Natural killer cell (primary cell): ENCODE data around the gene MCTP2. TPM values are rescaled to one million over a fixed set of nuclear protein-coding genes. Genes with fewer than 3 reads are reported as not detected.

Source experiments
- ATAC-seq, 3 donors: fragments of 150-1000 bp in 2 of 3; fragments of 200-7000 bp in 1 of 3; cut with Tn5 transposase; 1 replicate in 1 of 3; 2 replicates in 2 of 3; pipeline ENCODE4 v1.10.0; 2021; ENCODE audit warnings: mild to moderate bottlenecking in 2 of 3, moderate library complexity in 2 of 3
- DNase-seq, 2 donors: peaks; one replicate each; pipeline versions ENCODE4 v3.0.0 to v3.0.0-alpha.2; 2013 to 2021; ENCODE audit warnings: mixed read lengths in 1 of 2
- H3K27ac ChIP-seq: one replicate; pipeline ENCODE4 v1.5.1; 2013; ENCODE audit warnings: mild to moderate bottlenecking, low read length
- H3K27me3 ChIP-seq: one replicate; pipeline ENCODE4 v1.6.1; 2013; ENCODE audit warnings: low read length; ENCODE audit not compliant: control insufficient read depth, insufficient read depth
- H3K36me3 ChIP-seq: one replicate; pipeline ENCODE4 v1.6.1; 2013; ENCODE audit warnings: low read length; ENCODE audit not compliant: control insufficient read depth, insufficient read depth
- H3K4me1 ChIP-seq: one replicate; pipeline ENCODE4 v1.6.1; 2013; ENCODE audit warnings: low read length; ENCODE audit not compliant: control insufficient read depth, insufficient read depth
- H3K4me3 ChIP-seq: one replicate; pipeline ENCODE4 v1.5.1; 2013; ENCODE audit warnings: low read length
- H3K9me3 ChIP-seq: one replicate; pipeline ENCODE4 v1.6.1; 2013; ENCODE audit warnings: low read length; ENCODE audit not compliant: control insufficient read depth, insufficient read depth
- H3K27ac Mint-ChIP-seq, 2 donors: one replicate each; pipeline ENCODE4 v1.8.0; 2022; ENCODE audit warnings: mild to moderate bottlenecking in 2 of 2, mixed read lengths in 2 of 2, moderate library complexity in 1 of 2
- H3K27me3 Mint-ChIP-seq, 2 donors: one replicate each; pipeline ENCODE4 v1.8.0; 2022; ENCODE audit warnings: low read depth in 2 of 2, mixed read lengths in 2 of 2
- H3K36me3 Mint-ChIP-seq: one replicate; pipeline ENCODE4 v1.8.0; 2022; ENCODE audit warnings: mixed read lengths
- H3K4me1 Mint-ChIP-seq, 2 donors: one replicate each; pipeline ENCODE4 v1.8.0; 2022; ENCODE audit warnings: mixed read lengths in 2 of 2
- H3K4me3 Mint-ChIP-seq: one replicate; pipeline ENCODE4 v1.8.0; 2022; ENCODE audit warnings: mild to moderate bottlenecking, moderate library complexity, mixed read lengths
- H3K9me3 Mint-ChIP-seq, 2 donors: one replicate each; pipeline ENCODE4 v1.8.0; 2022; ENCODE audit warnings: mixed read lengths in 2 of 2
- WGBS: methylation state at CpG from one replicate; pipeline ENCODE4 v1.1.7; 2013; ENCODE audit warnings: missing lambda C conversion rate; ENCODE audit not compliant: insufficient coverage; 5-methylcytosine and 5-hydroxymethylcytosine counted together
- intact Hi-C: fragments of 100-400 bp; cut with micrococcal nuclease; formaldehyde crosslinking; loops from one replicate; pipeline ENCODE4 v1.14.2; 2022
- total RNA-seq, 4 donors: library from RNA; stranded (reverse); fragments of 120-200 nt in 1 of 4; gene quantifications; one replicate each; pipeline versions ENCODE4 v1.2.3 to v1.2.4, GENCODE V29; 2013 to 2022
- TF ChIP-seq, protein P1 (sequence below): fragments of 200-600 bp; IDR thresholded peaks from one replicate; pipeline ENCODE4 v1.8.0; 2022; ENCODE audit warnings: antibody characterized with exemption

The MCTP2 gene
- total RNA-seq, 3 donors from 2014 or later (not counting 1 experiment from before 2014, with no cell fraction given): 235 to 312 (median 261) TPM

DNA sequence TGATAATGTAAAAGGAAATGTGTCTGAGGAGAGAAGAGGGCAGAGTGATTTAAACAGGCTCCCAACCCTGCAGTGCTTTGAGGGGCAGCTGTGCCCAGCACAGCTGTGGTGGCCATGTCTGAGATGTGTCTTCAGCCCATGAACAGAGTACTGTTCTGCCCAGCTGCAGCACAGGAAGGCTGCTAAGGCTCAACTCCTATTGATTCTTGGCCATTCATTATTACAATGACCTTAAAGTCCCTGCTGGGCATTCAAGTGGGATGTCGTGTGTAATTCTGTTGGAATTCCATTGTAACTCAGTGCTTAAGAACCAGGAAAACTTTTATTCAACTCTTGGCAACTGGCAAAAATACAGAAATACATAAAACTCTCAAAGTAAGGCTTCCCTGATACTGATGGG lies 229.3 kb downstream of the MCTP2 start:
- H3K27me3 Mint-ChIP-seq: no peaks in the 10 kb centered on the region
- Histone ChIP-seq H3K36me3 (peaks cover 37% of the 10 kb centered on the region), H3K4me3 (no peak overlapping the region), H3K9me3 (no peaks in the 10 kb centered on the region), H3K27me3 (no peaks in the 10 kb centered on the region), H3K4me1 (no peaks in the 10 kb centered on the region), H3K27ac (no peak overlapping the region)
- ATAC-seq (no peak), DNase-seq (no peak)
- peaks cover 41 to 42% of the 10 kb centered on the region in 2 donors for H3K4me1 Mint-ChIP-seq
- TF ChIP-seq, protein P1, sequence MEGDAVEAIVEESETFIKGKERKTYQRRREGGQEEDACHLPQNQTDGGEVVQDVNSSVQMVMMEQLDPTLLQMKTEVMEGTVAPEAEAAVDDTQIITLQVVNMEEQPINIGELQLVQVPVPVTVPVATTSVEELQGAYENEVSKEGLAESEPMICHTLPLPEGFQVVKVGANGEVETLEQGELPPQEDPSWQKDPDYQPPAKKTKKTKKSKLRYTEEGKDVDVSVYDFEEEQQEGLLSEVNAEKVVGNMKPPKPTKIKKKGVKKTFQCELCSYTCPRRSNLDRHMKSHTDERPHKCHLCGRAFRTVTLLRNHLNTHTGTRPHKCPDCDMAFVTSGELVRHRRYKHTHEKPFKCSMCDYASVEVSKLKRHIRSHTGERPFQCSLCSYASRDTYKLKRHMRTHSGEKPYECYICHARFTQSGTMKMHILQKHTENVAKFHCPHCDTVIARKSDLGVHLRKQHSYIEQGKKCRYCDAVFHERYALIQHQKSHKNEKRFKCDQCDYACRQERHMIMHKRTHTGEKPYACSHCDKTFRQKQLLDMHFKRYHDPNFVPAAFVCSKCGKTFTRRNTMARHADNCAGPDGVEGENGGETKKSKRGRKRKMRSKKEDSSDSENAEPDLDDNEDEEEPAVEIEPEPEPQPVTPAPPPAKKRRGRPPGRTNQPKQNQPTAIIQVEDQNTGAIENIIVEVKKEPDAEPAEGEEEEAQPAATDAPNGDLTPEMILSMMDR: no peak
- no peak overlapping the region for H3K4me3 Mint-ChIP-seq
- intact Hi-C loops: no loop called here
- peaks cover 15% of the 10 kb centered on the region for H3K36me3 Mint-ChIP-seq
- H3K27ac Mint-ChIP-seq: peak overlapping the region; percentile 51 to 64
- H3K9me3 Mint-ChIP-seq: no peaks in the 10 kb centered on the region
- 100% methylated on average over 1 of the region's 1 CpG for WGBS

DNA sequence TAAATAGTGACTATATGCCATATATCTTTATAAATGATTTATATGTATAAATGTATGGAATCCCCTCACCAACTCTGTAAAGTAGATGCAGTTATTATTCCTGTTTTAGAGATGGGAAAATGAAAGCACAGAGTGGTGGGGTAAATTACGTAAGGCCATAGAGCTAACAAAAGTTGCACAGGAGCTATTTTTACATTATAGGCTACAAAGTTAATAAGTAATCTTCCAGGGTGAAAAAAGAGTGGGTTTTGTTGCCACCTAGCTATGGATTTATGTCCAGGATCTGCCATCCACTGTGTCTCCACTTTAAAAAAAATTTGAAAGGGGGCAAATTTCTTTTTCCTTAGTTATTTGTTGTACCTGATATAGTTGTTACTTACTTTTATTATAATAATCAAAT lies 235.7 kb downstream of the MCTP2 start:
- H3K36me3 ChIP-seq: peaks cover 19% of the 10 kb centered on the region
- Mint-ChIP-seq H3K27ac (no peak overlapping the region), H3K27me3 (no peaks in the 10 kb centered on the region), H3K4me3 (no peak overlapping the region), H3K4me1 (peaks cover 21 to 26% of the 10 kb centered on the region in 2 donors), H3K9me3 (no peaks in the 10 kb centered on the region), H3K36me3 (no peaks in the 10 kb centered on the region)
- H3K27ac ChIP-seq: no peak overlapping the region
- H3K4me3 ChIP-seq: no peak overlapping the region
- ATAC-seq: no peak
- H3K9me3 ChIP-seq: no peaks in the 10 kb centered on the region
- no peaks in the 10 kb centered on the region for H3K27me3 ChIP-seq
- DNase-seq: no peak
- H3K4me1 ChIP-seq: no peaks in the 10 kb centered on the region
- TF ChIP-seq, protein P1: no peak
- intact Hi-C loops: no loop called here
- WGBS: 100% methylated on average over 1 of the region's 1 CpG

DNA sequence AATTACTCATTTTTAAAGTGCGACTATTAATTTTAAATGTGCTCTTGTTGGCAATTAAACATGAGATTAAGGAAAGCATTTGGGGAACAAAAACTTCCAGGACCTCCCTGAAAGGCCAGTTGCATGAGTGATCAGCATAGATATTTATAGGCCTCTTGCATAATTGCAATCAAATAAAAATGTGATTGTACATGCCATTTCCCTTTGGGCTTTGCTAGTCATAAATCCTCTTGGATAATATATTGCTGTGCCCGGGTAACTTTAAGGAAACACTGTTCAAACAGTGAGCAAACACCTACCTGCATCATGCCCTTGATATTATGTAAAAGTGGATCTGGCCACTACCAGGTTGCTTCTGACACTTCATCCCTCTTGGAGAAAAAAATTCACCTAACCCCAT lies 239.1 kb downstream of the MCTP2 start:
- H3K27me3 Mint-ChIP-seq: no peaks in the 10 kb centered on the region
- DNase-seq (no peak), ATAC-seq (no peak)
- H3K9me3 ChIP-seq: no peaks in the 10 kb centered on the region
- H3K36me3 Mint-ChIP-seq: no peaks in the 10 kb centered on the region
- H3K4me3 ChIP-seq: no peak overlapping the region
- peaks cover 16 to 18% of the 10 kb centered on the region in 2 donors for H3K4me1 Mint-ChIP-seq
- H3K9me3 Mint-ChIP-seq: no peaks in the 10 kb centered on the region
- H3K27ac Mint-ChIP-seq: peak overlapping the region; percentile 52 to 62
- TF ChIP-seq, protein P1: no peak
- no peak overlapping the region for H3K27ac ChIP-seq
- H3K36me3 ChIP-seq: peaks cover 34% of the 10 kb centered on the region
- no peak overlapping the region for H3K4me3 Mint-ChIP-seq
- intact Hi-C loops: no loop called here
- WGBS: 53% methylated on average over 2 of the region's 2 CpGs
- no peaks in the 10 kb centered on the region for H3K27me3 ChIP-seq
- no peaks in the 10 kb centered on the region for H3K4me1 ChIP-seq

DNA sequence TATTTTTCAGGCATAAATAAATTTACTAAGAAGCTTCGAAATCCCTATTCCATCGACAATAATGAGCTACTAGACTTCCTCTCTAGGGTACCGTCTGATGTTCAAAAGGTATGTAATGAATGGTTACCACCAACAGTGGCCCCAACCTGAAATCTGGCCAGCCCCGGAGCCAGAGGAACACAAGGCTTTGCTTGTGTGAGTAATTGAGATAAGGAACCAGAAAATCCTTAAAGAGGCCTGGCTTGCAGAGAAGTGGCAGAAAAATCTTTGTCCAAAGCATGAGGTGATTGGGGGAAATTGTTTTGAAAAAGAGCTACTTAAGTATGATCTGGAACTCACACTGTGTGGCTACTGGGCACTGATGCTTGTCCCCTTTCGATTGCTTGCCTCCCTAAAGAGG lies 245.3 kb downstream of the MCTP2 start:
- WGBS: 93% methylated on average over 4 of the region's 5 CpGs
- Mint-ChIP-seq H3K4me3 (no peak overlapping the region), H3K27me3 (no peaks in the 10 kb centered on the region), H3K27ac (peak overlapping the region in 1 of 2 donors; percentile 61), H3K4me1 (peaks cover 8 to 13% of the 10 kb centered on the region in 2 donors), H3K36me3 (peaks cover 28% of the 10 kb centered on the region), H3K9me3 (no peaks in the 10 kb centered on the region)
- no peaks in the 10 kb centered on the region for H3K4me1 ChIP-seq
- ATAC-seq (no peak), DNase-seq (no peak)
- H3K4me3 ChIP-seq: no peak overlapping the region
- H3K27me3 ChIP-seq: no peaks in the 10 kb centered on the region
- H3K36me3 ChIP-seq: peaks cover 71% of the 10 kb centered on the region
- intact Hi-C loops: no loop called here
- H3K9me3 ChIP-seq: no peaks in the 10 kb centered on the region
- TF ChIP-seq, protein P1: no peak
- no peak overlapping the region for H3K27ac ChIP-seq
